VCaP (cell line): ENCODE results near the gene LAMA3.

Experiments used
- H3K27ac ChIP-seq: fragments of 450-650 bp; 2 replicates; pipeline ENCODE4 v1.5.1; 2017
- CTCF ChIP-seq: fragments of 450-650 bp; conservative IDR thresholded peaks from 2 replicates; pipeline ENCODE4 v1.5.1; 2017; ENCODE audit warnings: mild to moderate bottlenecking, moderate library complexity

LAMA3 gene

GRCh38 chr18:24002479-24002878, 313.2 kb downstream of the LAMA3 start:
- TF ChIP-seq CTCF, result 0 out of 2 replicates have a peak, but pooled peaks have one; percentile 14
- no peak overlapping the region for H3K27ac ChIP-seq

GRCh38 chr18:24003288-24003687, 314.0 kb downstream of the LAMA3 start:
- TF ChIP-seq CTCF, result no peak
- H3K27ac ChIP-seq, result no peak overlapping the region

- TF ChIP-seq CTCF, result no peak
- H3K27ac ChIP-seq, result no peak overlapping the region
These were observed 314.8 kb downstream of the LAMA3 start for GRCh38 chr18:24003903-24004640.
